ENCODE measurements around the gene MAX.
"Not testable (repeated sequence)": the region's sequence is repeated elsewhere in the genome, so short reads cannot be mapped to it uniquely, and the experiment has no call there.

MAX gene

GRCh38 chr14:65087835-65088234, 14.5 kb downstream of the MAX start:
- peaks cover 0 to 10% (median 2%) of the 10 kb centered on the region in 5 donors for H3K4me1 ChIP-seq (ENCODE audit: control insufficient read depth in 5 of 5, insufficient read depth in 5 of 5, low read length in 5 of 5)
- H3K36me3 ChIP-seq (ENCODE audit: control insufficient read depth in 5 of 5, insufficient read depth in 5 of 5, low read length in 5 of 5): peaks cover 54 to 79% (median 72%) of the 10 kb centered on the region in 5 donors
- H3K9me3 ChIP-seq (ENCODE audit: control insufficient read depth in 5 of 5, low read length in 5 of 5); H3K4me3 ChIP-seq (ENCODE audit: low read depth in 1 of 5, low read length in 5 of 5); H3K27ac ChIP-seq (ENCODE audit: low read depth, low read length); H3K9ac ChIP-seq (ENCODE audit: low read length in 5 of 5); H3K27me3 ChIP-seq (ENCODE audit: control insufficient read depth in 5 of 5, insufficient read depth in 4 of 5, low read length in 5 of 5): not testable (repeated sequence)

DNA sequence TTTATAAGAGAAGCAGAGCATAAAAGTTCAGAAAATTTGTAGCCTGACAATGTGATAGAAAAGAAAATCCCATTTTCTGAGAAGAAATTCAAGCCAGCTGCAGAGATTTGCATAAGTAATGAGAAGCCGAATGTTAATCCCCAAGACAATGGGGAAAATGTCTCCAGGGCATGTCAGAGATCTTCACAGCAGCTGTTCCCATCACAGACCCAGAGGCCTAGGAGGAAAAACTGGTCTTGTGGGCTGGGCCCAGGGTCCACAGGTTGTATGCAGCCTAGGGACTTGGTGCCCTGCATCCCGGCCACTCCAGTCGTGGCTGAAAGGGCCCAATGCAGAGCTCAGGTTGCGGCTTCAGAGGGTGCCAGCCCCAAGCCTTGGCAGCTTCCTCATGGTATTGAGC, 15.6 kb downstream of the MAX start:
- H3K36me3 ChIP-seq (ENCODE audit: control insufficient read depth in 5 of 5, insufficient read depth in 5 of 5, low read length in 5 of 5): peaks cover 46 to 79% (median 70%) of the 10 kb centered on the region in 5 donors
- not testable (repeated sequence) for H3K27me3 ChIP-seq (ENCODE audit: control insufficient read depth in 5 of 5, insufficient read depth in 4 of 5, low read length in 5 of 5); H3K9me3 ChIP-seq (ENCODE audit: control insufficient read depth in 5 of 5, low read length in 5 of 5); H3K27ac ChIP-seq (ENCODE audit: low read depth, low read length); H3K4me3 ChIP-seq (ENCODE audit: low read depth in 1 of 5, low read length in 5 of 5); H3K9ac ChIP-seq (ENCODE audit: low read length in 5 of 5)
- H3K4me1 ChIP-seq (ENCODE audit: control insufficient read depth in 5 of 5, insufficient read depth in 5 of 5, low read length in 5 of 5): peaks cover 0 to 13% (median 2%) of the 10 kb centered on the region in 5 donors

GRCh38 chr14:65084554-65085505, 17.5 kb downstream of the MAX start:
- Histone ChIP-seq H3K27me3 (ENCODE audit: control insufficient read depth in 5 of 5, insufficient read depth in 4 of 5, low read length in 5 of 5) (no peaks in the 10 kb centered on the region), H3K9ac (ENCODE audit: low read length in 5 of 5) (no peak overlapping the region), H3K4me1 (ENCODE audit: control insufficient read depth in 5 of 5, insufficient read depth in 5 of 5, low read length in 5 of 5) (peaks cover 0 to 24% (median 8%) of the 10 kb centered on the region in 5 donors), H3K4me3 (ENCODE audit: low read depth in 1 of 5, low read length in 5 of 5) (no peak overlapping the region), H3K27ac (ENCODE audit: low read depth, low read length) (no peak overlapping the region), H3K9me3 (ENCODE audit: control insufficient read depth in 5 of 5, low read length in 5 of 5) (no peaks in the 10 kb centered on the region), H3K36me3 (ENCODE audit: control insufficient read depth in 5 of 5, insufficient read depth in 5 of 5, low read length in 5 of 5) (peaks cover 43 to 70% (median 61%) of the 10 kb centered on the region in 5 donors)

- no peaks in the 10 kb centered on the region for H3K9me3 ChIP-seq (ENCODE audit: control insufficient read depth in 5 of 5, low read length in 5 of 5)
- H3K4me3 ChIP-seq (ENCODE audit: low read depth in 1 of 5, low read length in 5 of 5): no peak overlapping the region
- no peaks in the 10 kb centered on the region for H3K27me3 ChIP-seq (ENCODE audit: control insufficient read depth in 5 of 5, insufficient read depth in 4 of 5, low read length in 5 of 5)
- no peak overlapping the region for H3K27ac ChIP-seq (ENCODE audit: low read depth, low read length)
- peaks cover 25 to 60% (median 56%) of the 10 kb centered on the region in 5 donors for H3K36me3 ChIP-seq (ENCODE audit: control insufficient read depth in 5 of 5, insufficient read depth in 5 of 5, low read length in 5 of 5)
- H3K4me1 ChIP-seq (ENCODE audit: control insufficient read depth in 5 of 5, insufficient read depth in 5 of 5, low read length in 5 of 5): peaks cover 0 to 36% (median 8%) of the 10 kb centered on the region in 5 donors
- H3K9ac ChIP-seq (ENCODE audit: low read length in 5 of 5): no peak overlapping the region
Measured at GRCh38 chr14:65082930-65083329, 19.4 kb downstream of the MAX start.

DNA sequence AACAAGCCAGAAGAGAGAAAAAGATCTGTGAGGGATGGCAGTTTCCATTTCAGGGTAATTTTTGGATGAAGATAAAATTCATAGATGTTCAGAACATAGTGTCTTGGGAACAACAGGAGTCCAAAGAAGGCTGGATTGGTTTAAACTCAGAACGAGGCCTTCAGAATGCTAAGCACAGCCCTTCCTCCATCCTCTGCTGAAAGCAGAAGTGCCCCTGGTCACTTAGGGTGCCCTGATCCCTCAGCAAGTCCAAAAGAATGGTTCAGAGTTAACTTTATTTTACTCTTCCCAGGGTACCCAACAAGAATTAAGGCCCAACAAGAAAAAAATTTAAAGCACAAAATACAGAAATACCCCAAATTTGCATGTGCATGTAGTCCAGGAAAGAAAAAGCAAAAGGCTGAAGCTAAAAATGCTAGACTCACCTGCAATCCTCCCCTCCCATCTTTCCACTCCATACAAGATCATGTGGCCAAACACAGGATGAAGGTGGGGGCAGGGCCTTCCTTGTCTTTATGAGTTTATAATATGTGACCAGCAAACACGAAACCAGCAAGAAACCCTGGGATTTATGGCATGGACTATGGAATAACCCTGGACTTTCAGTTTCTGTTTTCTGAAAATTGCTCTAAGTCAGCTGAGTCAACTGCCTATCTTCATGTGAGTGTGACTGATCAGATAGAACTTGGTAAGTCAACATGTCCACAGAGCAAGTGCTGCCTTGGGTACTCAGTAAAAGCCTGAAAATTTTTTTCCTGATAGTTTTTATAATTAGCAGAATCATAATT, 21.2 kb downstream of the MAX start:
- H3K9me3 ChIP-seq (ENCODE audit: control insufficient read depth in 5 of 5, low read length in 5 of 5): no peaks in the 10 kb centered on the region
- peak overlapping the region; percentile 7 for H3K27ac ChIP-seq (ENCODE audit: low read depth, low read length)
- peaks cover 0 to 37% (median 8%) of the 10 kb centered on the region in 5 donors for H3K4me1 ChIP-seq (ENCODE audit: control insufficient read depth in 5 of 5, insufficient read depth in 5 of 5, low read length in 5 of 5)
- H3K9ac ChIP-seq (ENCODE audit: low read length in 5 of 5): no peak overlapping the region
- H3K36me3 ChIP-seq (ENCODE audit: control insufficient read depth in 5 of 5, insufficient read depth in 5 of 5, low read length in 5 of 5): peaks cover 16 to 61% (median 59%) of the 10 kb centered on the region in 5 donors
- H3K4me3 ChIP-seq (ENCODE audit: low read depth in 1 of 5, low read length in 5 of 5): no peak overlapping the region
- H3K27me3 ChIP-seq (ENCODE audit: control insufficient read depth in 5 of 5, insufficient read depth in 4 of 5, low read length in 5 of 5): no peaks in the 10 kb centered on the region

- H3K4me1 ChIP-seq (ENCODE audit: control insufficient read depth in 5 of 5, insufficient read depth in 5 of 5, low read length in 5 of 5): peaks cover under 1 to 43% (median 12%) of the 10 kb centered on the region in 5 donors
- no peak overlapping the region for H3K27ac ChIP-seq (ENCODE audit: low read depth, low read length)
- H3K4me3 ChIP-seq (ENCODE audit: low read depth in 1 of 5, low read length in 5 of 5): no peak overlapping the region
- no peaks in the 10 kb centered on the region for H3K27me3 ChIP-seq (ENCODE audit: control insufficient read depth in 5 of 5, insufficient read depth in 4 of 5, low read length in 5 of 5)
- H3K9ac ChIP-seq (ENCODE audit: low read length in 5 of 5): no peak overlapping the region
- H3K9me3 ChIP-seq (ENCODE audit: control insufficient read depth in 5 of 5, low read length in 5 of 5): no peaks in the 10 kb centered on the region
- peaks cover 14 to 66% (median 53%) of the 10 kb centered on the region in 5 donors for H3K36me3 ChIP-seq (ENCODE audit: control insufficient read depth in 5 of 5, insufficient read depth in 5 of 5, low read length in 5 of 5)
Measured at GRCh38 chr14:65079768-65080167, 22.5 kb downstream of the MAX start.

DNA sequence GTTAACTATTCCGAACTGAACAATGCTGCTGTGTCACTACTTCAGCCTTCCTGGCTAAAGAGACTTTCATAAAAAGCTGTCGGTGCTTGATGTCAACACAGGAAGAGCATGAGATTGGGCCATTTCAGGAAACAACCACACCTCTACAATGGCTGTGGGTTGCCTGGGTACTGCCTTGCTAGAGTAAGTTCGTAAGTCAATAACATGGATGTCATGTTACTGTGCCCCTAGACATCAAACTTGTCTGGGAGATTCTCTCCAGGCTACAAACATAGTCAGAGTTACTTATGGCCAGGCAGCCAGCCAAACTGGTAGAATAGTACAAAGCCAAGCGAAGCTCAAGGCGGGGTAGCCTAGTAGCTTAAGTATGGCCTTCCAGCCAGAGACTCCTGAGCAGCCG, 23.1 kb downstream of the MAX start:
- Histone ChIP-seq H3K27ac (ENCODE audit: low read depth, low read length) (no peak overlapping the region), H3K4me1 (ENCODE audit: control insufficient read depth in 5 of 5, insufficient read depth in 5 of 5, low read length in 5 of 5) (peaks cover 3 to 49% (median 16%) of the 10 kb centered on the region in 5 donors), H3K36me3 (ENCODE audit: control insufficient read depth in 5 of 5, insufficient read depth in 5 of 5, low read length in 5 of 5) (peaks cover 14 to 66% (median 53%) of the 10 kb centered on the region in 5 donors), H3K4me3 (ENCODE audit: low read depth in 1 of 5, low read length in 5 of 5) (no peak overlapping the region), H3K9me3 (ENCODE audit: control insufficient read depth in 5 of 5, low read length in 5 of 5) (no peaks in the 10 kb centered on the region), H3K27me3 (ENCODE audit: control insufficient read depth in 5 of 5, insufficient read depth in 4 of 5, low read length in 5 of 5) (no peaks in the 10 kb centered on the region), H3K9ac (ENCODE audit: low read length in 5 of 5) (no peak overlapping the region)

GRCh38 chr14:65077318-65077717, 25.0 kb downstream of the MAX start:
- Histone ChIP-seq H3K27ac (ENCODE audit: low read depth, low read length) (no peak overlapping the region), H3K4me1 (ENCODE audit: control insufficient read depth in 5 of 5, insufficient read depth in 5 of 5, low read length in 5 of 5) (peaks cover 3 to 62% (median 33%) of the 10 kb centered on the region in 5 donors), H3K4me3 (ENCODE audit: low read depth in 1 of 5, low read length in 5 of 5) (no peak overlapping the region), H3K9me3 (ENCODE audit: control insufficient read depth in 5 of 5, low read length in 5 of 5) (no peaks in the 10 kb centered on the region), H3K36me3 (ENCODE audit: control insufficient read depth in 5 of 5, insufficient read depth in 5 of 5, low read length in 5 of 5) (peaks cover 10 to 59% (median 48%) of the 10 kb centered on the region in 5 donors), H3K9ac (ENCODE audit: low read length in 5 of 5) (no peak overlapping the region), H3K27me3 (ENCODE audit: control insufficient read depth in 5 of 5, insufficient read depth in 4 of 5, low read length in 5 of 5) (no peaks in the 10 kb centered on the region)

DNA sequence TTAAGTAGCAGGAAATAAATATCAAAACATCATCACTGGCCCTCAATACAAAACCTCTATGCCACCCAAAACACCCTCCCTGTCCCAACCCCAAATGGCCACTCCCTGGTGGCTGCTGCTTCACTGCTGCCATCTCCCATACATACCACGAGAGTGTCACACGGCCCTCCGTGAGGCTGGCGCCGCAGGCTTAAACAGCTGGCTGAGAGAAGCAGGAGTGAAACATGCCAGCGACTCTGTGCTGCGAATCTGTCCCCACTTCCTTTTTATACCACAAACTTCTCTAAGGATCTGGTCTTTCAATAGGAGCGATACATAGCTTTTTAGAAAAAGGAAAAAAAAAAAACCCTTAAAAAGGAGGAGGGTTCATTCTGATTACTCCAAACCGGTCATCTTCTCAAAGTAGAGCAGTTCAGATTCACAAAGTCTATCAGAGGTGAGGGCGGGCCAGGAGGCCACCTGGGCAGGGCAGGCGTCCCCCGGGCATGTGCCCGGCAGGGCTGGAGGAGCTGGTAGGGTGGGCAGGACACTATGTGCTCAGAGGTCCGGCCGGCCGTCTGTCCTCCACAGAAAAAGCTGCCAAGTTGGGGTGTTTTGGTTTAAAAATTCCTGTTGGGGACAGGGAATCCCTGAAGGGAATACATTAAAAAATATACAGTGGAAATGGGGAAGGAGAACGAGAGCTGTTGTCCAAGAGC, 26.5 kb downstream of the MAX start:
- no peak overlapping the region for H3K9ac ChIP-seq (ENCODE audit: low read length in 5 of 5)
- no peaks in the 10 kb centered on the region for H3K9me3 ChIP-seq (ENCODE audit: control insufficient read depth in 5 of 5, low read length in 5 of 5)
- H3K4me1 ChIP-seq (ENCODE audit: control insufficient read depth in 5 of 5, insufficient read depth in 5 of 5, low read length in 5 of 5): peaks cover 3 to 63% (median 46%) of the 10 kb centered on the region in 5 donors
- H3K4me3 ChIP-seq (ENCODE audit: low read depth in 1 of 5, low read length in 5 of 5): no peak overlapping the region
- H3K27ac ChIP-seq (ENCODE audit: low read depth, low read length): no peak overlapping the region
- H3K27me3 ChIP-seq (ENCODE audit: control insufficient read depth in 5 of 5, insufficient read depth in 4 of 5, low read length in 5 of 5): no peaks in the 10 kb centered on the region
- peaks cover 7 to 47% (median 41%) of the 10 kb centered on the region in 5 donors for H3K36me3 ChIP-seq (ENCODE audit: control insufficient read depth in 5 of 5, insufficient read depth in 5 of 5, low read length in 5 of 5)

All from subcutaneous abdominal adipose tissue (tissue), 5 donors.